GM18517 (cell line): ENCODE data around the gene ASIC2.

Experiments used
- ATAC-seq: cut with Tn5 transposase; IDR thresholded peaks from one replicate; pipeline ENCODE4 v1.9.1; 2021; ENCODE audit warnings: mild to moderate bottlenecking, moderate library complexity; ENCODE audit not compliant: unreplicated experiment

The ASIC2 gene

DNA sequence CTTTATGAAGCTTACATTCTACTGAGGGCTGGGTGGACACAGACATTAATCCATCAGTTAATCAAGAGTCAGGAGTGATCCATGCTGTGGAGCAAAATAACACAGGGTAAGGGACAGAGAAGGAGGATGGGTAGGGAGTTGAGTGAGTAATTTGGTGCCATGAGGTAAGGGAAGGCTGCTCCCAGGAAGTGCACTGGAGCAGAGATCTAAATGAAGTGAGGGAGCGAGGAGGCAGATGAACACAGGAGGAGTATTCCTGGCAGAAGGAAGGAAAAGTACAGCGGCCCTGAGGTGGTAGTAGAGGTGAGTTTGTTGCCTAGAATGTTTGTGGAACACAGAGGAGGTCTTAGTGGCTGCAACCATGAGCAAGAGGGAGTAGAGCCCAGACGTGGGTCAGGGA lies 34.8 kb downstream of the ASIC2 start:
- ATAC-seq = no peak

DNA sequence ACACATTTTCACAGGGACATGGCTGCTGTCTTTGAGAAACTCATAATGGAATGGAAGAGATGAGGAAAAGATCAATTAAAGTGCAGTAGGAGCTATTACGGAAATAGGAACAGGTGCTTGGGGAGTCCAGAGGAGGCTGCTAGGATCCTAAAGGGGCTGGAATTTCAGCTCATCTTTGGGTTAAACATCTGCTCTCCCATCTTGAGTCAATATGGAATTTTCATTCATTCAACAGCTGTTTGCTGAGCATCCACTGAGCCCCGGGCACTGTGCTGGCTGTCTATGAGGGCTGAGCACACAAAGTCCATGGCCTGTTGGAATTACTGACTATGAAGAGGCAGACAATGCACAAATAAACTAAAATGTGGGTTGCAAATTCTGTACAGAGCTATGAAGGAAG lies 47.9 kb downstream of the ASIC2 start:
- ATAC-seq = no peak

DNA sequence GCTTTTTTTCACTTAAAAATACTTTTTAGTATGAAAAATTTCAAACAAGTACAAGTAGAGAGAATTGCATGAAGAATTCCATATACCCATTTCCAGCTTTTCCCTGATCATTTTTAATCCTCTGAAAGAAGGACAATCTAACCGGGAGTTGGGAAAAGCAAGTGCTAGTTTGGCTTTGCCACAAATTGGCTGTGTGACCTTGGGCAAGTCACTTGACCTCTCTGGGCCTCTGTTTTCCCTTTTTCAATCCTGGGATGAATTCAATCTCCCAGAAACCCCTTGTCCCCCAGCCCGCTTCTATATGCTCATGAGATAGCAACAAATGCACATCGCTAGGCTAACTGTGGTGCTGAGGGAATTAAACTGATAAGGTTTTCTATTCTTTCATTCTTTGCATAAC lies 49.4 kb downstream of the ASIC2 start:
- ATAC-seq = no peak

DNA sequence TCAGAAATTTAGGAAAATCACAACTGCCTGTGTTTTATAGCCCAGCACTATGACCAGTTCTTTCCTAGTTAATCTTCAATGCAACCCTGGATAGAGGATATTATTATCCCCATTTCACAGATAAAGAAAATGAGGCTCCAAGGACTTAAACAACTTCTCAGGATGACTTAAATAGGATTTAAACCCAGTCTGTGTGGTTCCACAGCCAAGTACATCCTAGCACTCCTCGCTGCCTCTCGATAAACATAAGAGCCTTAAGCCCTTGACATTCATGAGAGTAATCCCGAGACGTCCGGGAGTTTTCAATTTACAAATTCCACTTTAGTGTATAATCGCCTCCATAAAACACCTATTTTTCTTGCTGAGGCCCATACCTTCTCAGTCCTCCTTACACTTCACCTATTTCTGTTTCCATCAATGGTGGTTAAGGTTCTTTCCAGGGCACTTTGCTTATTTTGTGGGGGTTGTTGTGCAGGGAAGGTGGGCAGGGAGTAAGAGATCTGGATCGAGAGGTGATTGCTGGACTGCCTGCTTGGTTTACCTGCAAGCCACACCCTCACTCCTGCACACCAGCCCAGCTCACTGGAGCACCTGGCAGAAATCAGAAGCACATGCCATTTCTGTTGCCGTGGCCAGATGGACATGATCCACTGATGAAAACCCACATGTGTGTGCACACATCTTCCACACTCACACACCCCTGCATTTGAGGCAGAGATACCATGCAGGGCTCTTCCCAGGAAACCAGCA lies 50.5 kb downstream of the ASIC2 start:
- no peak for ATAC-seq

DNA sequence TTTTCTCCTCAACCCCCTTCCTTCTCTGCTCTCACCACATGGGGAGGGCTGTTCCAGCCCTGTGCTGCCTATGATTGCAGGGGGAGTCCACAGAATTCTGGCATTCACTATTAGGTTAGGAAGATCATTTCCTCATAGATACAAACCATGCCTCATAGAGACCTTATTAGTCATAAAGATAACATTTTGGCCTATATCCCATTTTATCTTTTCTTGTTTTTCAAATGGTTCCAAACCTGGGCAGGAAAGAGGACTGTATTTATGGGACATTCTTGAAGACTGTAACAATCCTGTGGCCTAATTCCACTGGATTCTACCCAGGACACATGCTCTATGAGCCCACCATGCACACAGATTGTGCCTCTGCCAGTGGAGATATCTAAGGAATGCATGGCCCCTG lies 51.7 kb downstream of the ASIC2 start:
- no peak for ATAC-seq

DNA sequence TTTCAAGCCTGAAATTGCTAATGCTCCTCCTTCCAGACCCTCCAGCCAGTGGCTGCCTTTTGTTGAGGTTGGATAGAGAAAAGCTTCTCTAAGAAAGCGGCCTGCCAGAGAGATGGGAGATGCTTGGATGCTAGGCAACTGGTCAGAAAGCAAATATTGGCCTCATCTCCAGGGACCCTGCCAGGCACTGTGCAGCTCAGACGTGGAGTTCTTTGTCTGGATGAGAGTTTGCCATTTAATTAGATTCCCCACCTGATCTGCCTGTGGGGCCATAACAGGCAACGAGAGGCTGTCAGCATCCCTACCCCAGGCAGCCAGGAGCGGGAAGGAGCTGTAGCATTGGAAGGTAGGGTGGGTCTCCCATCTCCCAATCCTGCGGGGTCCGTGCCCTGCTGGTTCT lies 52.7 kb downstream of the ASIC2 start:
- no peak for ATAC-seq

DNA sequence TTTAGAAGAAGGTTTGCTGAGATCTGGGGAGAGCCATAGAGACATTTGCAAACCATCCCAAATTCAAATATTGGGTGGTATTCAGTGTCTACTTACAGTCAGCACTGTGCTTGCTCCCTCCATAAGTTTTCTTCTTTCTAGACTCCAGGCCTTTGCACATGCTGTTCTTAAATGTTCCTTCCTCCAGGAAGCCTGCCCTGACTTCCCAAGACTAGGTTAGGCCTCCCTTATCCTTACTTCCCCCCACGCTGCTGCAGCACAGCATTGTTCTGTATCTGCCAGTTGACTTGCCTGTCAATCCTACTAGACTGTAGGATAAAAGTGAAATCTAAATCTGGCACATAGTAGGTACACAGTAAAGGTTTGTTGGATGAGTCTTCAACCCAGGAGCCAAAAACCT lies 53.4 kb downstream of the ASIC2 start:
- ATAC-seq = no peak

DNA sequence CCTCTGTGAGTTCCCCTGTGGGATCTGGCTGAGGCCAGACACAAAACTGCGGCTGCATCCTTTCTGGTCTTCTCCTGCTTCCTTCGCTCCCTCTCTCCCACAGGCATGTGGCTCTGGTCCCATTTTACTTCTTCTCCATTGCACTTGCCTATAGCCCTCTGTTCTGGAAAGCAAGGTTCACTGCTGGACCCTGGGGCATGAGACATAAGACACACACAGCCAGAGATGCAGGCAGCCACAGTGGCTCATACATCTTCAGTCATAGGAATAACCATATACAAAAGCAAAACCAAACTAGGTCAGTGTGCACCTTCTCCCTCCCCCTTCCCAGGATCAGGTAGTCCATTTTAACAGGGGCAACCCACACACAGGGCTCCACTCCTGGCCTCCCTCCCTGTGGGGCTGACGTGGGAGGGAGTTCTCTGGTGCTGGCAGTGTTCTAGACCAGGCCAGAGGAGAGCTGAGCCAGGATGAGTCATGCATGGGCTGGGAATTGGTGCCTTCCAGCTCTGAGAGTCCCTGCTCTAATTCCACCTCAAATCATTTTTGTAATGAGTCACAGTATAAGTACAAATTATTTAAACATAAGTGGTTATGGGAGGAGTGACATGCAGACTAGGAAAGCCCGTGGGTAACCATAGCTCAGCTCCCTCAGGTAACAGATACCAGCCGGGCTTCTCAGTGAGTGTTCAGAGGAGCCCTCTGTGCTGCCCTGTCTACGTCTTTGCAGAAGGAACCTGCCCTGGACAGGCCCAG lies 58.0 kb downstream of the ASIC2 start:
- ATAC-seq = no peak

DNA sequence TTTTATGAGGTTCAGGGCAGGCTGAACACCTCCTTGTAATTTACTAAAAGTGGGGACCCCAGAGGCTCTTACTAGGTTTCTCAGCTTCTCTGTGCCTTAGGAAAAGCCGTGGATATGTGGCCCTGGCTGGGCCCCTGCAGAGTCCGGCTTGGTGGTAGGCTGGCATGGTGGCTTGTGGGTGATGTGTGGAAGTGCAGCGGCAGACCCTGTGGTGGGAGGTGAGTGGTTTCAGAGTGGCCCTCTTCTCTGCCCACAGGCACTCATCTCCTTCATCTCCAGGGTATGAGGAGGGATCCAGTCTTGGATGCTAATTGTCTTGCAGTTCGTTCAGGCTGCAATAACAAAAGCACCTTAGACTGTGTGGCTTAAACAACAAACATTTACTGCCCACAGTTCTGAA lies 58.9 kb downstream of the ASIC2 start:
- ATAC-seq = no peak

DNA sequence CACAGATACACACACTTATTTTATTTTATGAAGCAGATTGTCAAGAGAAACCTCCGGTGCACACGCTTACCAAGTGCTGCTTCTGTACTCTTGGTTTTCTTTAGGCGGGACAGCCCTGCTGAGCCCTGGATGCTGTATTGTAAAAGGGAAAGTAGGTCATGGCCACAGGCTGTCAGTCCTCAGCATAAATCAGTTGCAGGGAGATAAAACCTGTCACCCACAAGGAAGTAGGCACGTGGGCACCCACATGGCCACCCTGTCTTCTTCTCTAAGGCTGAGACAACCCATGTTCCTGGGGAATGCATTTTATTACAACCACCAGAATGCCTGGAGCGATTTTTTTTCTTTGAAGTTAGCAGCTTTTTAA lies 59.3 kb downstream of the ASIC2 start:
- ATAC-seq = no peak

DNA sequence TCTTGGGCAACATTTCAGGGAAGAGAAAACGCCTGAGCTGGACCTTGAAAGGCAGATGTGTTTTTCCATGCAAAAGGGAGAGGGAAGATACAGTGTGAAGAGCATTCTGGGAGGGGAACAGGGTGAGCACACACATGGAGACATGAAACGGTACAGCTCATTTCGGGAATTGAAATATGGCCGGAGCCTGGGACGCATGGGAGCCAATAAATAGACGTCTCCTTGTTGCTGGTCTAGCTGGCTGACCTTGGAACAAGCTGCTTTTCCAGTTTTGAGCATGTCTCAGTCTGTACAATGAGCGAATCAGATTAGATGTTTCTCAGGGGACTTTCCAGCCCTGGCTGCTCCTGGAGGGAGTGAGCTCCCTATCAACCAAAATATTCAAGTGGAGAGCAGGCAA lies 63.6 kb downstream of the ASIC2 start:
- no peak for ATAC-seq

DNA sequence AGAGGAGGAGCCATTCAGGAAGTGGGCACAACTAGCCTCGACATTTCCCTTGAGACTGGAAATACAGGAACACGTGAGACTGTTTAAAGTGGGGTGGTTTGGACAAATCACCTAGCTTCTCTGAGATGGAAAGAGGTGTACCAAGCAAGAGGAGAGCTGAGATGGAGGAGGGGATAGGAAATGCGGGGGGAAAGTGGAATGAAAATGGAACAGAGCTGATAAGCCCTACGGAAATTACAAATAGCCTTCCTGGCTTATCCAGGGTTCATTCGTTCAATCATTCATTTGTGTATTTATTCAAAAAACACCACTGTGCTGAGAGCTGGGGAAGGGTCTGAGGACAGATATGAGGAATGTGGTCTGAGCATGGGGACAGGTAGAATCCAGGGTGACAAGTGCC lies 64.1 kb downstream of the ASIC2 start:
- no peak for ATAC-seq

DNA sequence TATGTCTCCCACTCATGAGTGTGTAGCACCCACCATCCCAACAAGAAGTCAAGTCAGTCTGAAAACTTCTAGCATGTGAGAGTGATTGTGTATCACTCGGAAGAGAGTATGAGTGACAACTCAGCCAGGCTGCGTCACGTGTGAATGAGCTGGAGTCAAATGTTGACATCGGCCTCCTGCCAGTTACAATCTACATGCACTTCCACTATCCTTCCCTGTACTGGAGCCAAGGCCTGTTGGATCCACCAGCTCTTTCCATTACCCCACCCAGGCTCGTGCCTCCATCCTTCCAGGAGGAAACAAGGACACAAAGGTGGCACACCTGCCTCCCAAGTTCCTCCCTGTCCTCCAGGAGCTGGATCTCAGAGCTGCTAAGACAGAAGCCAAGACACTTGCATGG lies 64.5 kb downstream of the ASIC2 start:
- ATAC-seq = no peak

DNA sequence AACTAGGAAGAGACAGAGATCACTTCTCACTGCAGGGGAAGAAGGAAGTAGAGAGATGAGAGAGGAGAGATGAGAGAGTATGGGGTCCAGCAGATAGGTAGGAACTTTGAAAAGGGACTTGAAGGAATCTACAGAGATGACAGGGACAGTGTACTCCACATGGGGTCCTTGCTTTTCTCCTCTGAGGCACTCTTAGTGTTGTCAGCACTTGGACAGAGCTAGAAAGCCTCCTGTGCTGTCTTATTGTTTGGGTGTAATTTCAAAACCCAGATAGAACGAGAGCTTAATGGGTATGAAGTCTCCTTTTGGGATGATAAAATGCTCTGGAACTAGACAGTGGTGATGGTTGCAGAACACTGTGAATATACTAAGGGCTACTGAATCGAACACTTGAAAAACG lies 65.2 kb downstream of the ASIC2 start:
- ATAC-seq = no peak

DNA sequence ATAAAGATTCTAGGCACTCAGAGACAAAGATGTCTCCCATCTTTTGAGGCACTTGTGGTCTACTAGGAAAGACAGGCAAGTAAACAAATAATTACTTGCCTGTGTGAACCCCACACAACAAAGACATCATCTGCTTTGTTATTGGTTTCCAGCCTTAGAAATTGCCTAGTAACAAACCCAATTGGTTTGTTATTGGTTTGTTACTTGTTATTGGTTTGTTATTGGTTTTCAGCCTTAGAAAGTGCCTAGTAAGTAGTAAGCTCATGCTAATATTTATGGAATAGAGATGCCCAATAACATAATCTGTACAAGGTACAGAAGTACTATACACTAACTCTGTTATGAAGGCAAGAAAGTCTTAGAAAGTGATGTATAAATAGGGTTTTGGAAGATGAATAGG lies 67.1 kb downstream of the ASIC2 start:
- no peak for ATAC-seq

DNA sequence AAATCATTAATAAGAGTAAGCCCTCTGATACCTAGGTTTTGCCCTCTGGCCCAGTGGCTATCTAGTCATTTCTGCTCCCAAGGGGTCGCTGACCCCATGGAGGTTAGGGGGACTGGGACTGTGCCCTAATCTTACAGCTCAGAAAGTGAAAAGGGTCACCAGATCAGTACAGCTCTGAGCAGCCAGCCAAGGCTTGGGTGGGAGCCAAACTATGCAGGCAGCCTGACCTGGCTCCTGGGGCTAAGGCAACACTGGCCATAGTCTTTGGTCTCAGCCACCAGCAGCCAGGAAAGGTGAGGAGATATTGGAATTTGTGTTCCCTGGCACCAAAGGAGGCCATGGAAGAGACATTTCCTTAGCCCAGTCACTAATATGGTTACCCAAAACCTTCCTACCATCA lies 67.6 kb downstream of the ASIC2 start:
- ATAC-seq = no peak

DNA sequence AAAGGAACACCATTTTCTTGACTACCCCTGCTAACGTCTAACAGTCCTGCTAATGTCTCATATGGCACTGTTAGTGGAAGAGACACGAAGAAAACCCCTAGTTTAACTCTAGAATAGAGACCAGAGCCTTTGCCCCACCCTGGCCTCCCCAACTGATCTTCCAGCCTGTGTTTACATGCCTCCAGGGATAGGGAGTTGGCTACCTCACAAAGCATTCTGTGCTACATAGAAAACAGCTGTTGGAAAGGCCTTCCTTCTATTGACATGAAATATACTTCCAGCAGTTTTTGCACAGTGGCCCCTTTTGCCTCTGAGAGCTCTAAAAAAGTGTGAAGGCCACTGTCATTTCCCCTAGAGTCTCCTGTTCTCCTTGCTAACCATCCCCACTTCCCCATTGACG lies 73.1 kb downstream of the ASIC2 start:
- ATAC-seq = no peak

DNA sequence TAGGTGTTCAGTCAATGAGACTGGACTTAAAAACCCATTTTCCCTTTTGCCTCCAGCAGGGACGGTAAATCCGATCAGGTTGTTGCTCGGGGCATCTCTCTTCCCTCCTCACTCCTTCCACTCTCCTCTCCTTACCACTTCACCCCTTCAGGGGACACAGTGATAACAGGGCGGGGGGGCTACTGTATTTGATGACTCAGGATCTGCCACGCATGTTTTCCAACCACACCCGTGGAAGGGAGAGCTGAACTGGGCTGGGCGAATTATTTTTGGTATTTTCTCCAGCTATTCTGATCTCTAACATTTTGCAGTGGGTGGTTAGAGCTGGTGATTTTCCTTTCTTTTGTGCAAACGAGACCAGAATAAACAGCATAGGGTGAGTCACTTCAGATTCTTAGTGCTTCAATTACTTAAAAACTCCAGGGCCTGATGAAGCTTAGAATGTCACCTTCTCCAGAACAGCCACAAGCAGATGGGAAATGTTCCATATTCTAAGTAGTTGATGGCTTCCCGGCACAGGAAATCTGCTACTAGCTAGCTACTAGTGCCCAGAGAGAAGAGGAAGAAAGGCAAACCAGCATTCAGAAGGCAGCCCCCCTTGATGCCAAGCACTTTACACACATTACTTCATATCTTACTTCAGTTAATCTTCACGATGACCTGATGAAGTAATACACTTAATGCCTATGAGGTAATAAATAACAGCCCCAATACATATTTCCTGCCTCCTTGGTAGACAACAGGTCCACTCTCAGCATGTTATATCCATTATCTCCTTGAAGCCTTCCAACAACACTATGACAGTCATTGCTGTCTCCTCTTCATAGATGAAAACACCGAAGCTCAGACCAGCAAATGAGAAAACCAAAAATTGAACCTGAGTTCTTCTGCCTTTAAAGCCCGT lies 74.1 kb downstream of the ASIC2 start:
- no peak for ATAC-seq

DNA sequence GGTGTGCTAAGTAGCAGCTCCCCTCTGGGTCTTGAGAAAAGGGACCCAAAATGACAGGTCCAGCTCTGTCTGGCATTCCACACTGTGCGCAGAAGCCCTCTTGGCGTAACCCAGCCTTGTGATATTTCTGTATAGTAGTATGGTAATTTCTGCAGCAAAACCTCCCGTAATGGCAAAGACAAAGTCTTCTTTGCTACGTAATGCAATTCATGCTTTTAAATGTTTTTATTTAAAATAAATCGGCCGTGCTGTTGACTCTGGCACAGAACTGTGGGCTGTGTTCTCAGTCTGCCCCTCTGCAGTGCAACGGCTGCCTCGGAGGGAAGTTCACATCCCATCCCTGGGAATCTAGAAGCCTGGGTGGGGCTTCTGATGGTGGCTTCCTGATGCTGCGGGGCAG lies 75.2 kb downstream of the ASIC2 start:
- no peak for ATAC-seq

DNA sequence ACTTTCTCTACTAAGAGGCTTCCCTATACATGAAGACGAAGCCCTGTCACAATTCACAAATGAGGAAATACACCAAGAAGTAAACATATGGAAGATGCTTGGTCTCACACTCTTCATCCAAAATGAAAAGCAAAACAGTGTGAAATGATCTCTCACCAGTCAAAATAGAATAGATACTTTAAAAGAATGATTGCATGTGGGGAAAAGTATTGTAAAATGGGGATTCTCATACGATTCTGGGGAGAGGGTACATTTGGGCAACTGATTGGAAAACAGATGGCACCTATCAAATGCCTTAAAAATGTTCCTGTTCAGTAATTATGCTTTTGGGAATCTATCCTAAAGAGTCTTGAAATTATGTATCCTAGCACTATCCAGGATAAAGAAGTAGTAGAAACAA lies 78.1 kb downstream of the ASIC2 start:
- ATAC-seq = no peak

DNA sequence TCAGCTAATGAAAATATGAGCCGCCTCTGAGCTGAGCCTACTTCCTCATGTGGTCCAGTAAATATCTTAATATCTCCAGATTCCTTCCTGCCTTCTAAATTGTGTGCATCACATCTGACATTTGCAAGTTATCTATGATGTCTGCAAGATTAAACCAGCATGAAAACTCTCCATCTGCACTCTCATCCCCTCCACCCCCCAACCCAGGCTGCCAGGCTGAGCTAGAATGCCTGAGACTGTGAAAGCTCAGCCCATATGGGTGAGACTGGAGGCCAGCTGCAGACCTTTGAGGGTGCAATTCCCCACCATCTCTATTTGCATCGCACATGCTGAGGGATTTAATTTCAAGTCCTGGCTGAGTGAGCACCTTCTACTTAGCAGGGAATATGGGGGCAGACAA lies 82.8 kb downstream of the ASIC2 start:
- no peak for ATAC-seq

DNA sequence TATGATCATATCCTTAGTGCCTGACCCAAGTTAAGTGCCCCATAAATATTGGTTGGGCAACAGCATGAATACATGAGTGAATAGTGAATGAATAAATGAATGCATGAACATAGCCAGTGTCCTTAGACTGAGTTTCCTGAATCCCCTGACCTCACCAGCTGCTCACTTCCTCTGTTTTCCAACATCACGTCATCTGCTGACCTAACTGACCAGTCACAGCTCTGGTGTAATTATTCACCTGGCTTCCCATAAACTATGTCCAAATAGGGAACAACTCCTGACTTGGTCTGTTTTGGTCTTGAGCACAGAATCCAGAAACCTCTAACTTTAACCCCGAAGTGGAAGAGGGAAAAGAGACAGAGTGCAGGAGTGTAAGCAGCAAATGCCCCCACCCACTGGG lies 83.4 kb downstream of the ASIC2 start:
- ATAC-seq = no peak
